Measurements from ENCODE around the gene MYMX. TPM values are rescaled to one million over a fixed set of nuclear protein-coding genes. Genes with fewer than 3 reads are reported as not detected.
A peak's percentile ranks its signal among the peaks of the same experiment; 100 is the strongest.

The MYMX gene
- total RNA-seq, 2 donors from 2014 or later = not detected

- peak overlapping the region; percentile 61 to 62 for H3K9ac ChIP-seq (ENCODE audit: low read depth in 2 of 2, low read length in 2 of 2)
- TF ChIP-seq, protein P1, sequence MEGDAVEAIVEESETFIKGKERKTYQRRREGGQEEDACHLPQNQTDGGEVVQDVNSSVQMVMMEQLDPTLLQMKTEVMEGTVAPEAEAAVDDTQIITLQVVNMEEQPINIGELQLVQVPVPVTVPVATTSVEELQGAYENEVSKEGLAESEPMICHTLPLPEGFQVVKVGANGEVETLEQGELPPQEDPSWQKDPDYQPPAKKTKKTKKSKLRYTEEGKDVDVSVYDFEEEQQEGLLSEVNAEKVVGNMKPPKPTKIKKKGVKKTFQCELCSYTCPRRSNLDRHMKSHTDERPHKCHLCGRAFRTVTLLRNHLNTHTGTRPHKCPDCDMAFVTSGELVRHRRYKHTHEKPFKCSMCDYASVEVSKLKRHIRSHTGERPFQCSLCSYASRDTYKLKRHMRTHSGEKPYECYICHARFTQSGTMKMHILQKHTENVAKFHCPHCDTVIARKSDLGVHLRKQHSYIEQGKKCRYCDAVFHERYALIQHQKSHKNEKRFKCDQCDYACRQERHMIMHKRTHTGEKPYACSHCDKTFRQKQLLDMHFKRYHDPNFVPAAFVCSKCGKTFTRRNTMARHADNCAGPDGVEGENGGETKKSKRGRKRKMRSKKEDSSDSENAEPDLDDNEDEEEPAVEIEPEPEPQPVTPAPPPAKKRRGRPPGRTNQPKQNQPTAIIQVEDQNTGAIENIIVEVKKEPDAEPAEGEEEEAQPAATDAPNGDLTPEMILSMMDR (IDR thresholded peaks at IDR 0.05) = no peak
- DNase-seq = no peak
- intact Hi-C loops (cut with DNase I) = no loop called here
- H3K27ac ChIP-seq = no peak overlapping the region
- H3K36me3 ChIP-seq = no peaks in the 10 kb centered on the region
- peak overlapping the region; percentile 67 for H3K4me3 ChIP-seq
- peaks cover 7% of the 10 kb centered on the region for H3K4me1 ChIP-seq
- H3K27me3 ChIP-seq = no peaks in the 10 kb centered on the region
- H3K9me3 ChIP-seq = no peaks in the 10 kb centered on the region
Observed at GRCh38 chr6:44224029-44224964, 7.6 kb downstream of the MYMX start.

DNA sequence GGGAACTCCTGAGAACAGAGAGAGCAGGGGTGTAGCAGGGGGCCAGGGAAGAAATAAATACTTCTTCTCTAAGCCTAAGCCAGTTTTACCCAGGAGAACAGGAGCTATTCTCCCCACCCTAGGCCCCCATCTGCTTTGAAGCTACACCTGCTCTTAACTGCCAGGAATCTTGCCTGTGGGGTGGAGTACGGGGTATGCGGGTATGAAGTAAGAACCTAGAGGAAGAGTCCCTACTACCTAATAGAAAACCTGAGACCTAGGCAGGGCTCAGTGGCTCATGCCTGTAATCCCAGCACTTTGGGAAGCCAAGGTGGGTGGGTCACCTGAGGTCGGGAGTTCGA is 8.2 kb downstream of the MYMX start:
- Histone ChIP-seq H3K4me3 (no peak overlapping the region), H3K27ac (no peak overlapping the region), H3K9ac (ENCODE audit: low read depth in 2 of 2, low read length in 2 of 2) (peak overlapping the region in 1 of 2 donors; percentile 62), H3K36me3 (no peaks in the 10 kb centered on the region), H3K4me1 (peaks cover 7% of the 10 kb centered on the region), H3K9me3 (no peaks in the 10 kb centered on the region), H3K27me3 (no peaks in the 10 kb centered on the region)
- no peak for DNase-seq
- intact Hi-C loops (cut with DNase I) = no loop called here
- TF ChIP-seq, protein P1 (IDR thresholded peaks at IDR 0.05) = no peak

- intact Hi-C loops (cut with DNase I) = no loop called here
- no peaks in the 10 kb centered on the region for H3K9me3 ChIP-seq
- DNase-seq = no peak
- TF ChIP-seq, protein P1 (IDR thresholded peaks at IDR 0.05) = no peak
- H3K4me1 ChIP-seq = peaks cover 7% of the 10 kb centered on the region
- peak overlapping the region; percentile 19 to 29 for H3K9ac ChIP-seq (ENCODE audit: low read depth in 2 of 2, low read length in 2 of 2)
- no peaks in the 10 kb centered on the region for H3K36me3 ChIP-seq
- no peak overlapping the region for H3K27ac ChIP-seq
- H3K27me3 ChIP-seq = no peaks in the 10 kb centered on the region
- H3K4me3 ChIP-seq = no peak overlapping the region
Observed at GRCh38 chr6:44225579-44226325, 9.0 kb downstream of the MYMX start.

- no peaks in the 10 kb centered on the region for H3K36me3 ChIP-seq
- H3K9ac ChIP-seq (ENCODE audit: low read depth in 2 of 2, low read length in 2 of 2) = no peak overlapping the region
- DNase-seq = no peak
- TF ChIP-seq, protein P1 (IDR thresholded peaks at IDR 0.05) = no peak
- intact Hi-C loops (cut with DNase I) = no loop called here
- H3K9me3 ChIP-seq = no peaks in the 10 kb centered on the region
- H3K27me3 ChIP-seq = no peaks in the 10 kb centered on the region
- H3K4me1 ChIP-seq = peaks cover 7% of the 10 kb centered on the region
- no peak overlapping the region for H3K27ac ChIP-seq
- no peak overlapping the region for H3K4me3 ChIP-seq
Observed at GRCh38 chr6:44226368-44227147, 9.8 kb downstream of the MYMX start.

DNA sequence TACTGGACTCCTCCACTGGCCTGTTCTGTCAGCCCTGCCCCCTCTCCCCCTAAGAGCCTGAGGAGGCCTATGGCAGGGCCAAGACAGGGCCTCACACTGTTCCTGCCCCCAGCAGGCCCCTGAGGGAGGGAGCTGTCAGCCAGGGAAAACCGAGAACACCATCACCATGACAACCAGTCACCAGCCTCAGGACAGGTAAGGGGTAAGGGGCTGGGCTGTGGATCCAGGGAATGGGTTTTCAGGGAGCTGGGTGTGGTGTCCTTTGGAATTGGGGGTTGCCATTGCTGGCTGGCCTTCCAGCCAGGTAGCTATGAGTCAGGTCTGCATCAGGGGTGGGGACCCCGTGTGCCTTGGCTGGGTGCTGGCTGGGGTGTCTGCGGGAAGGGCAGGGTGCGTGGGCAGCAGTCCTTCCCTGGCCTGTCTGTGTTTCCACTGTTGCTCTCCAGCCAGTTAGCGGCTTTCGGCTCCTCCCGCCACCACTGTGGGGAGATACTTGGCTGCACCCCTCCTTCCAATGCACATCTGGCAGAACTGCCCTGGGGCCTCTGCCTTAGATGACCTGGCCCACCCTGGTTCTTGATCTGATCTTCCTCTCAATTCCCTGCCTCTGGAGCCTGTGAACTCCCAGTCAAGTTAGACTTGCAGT is 10.5 kb downstream of the MYMX start:
- intact Hi-C loops (cut with DNase I) = no loop called here
- Histone ChIP-seq H3K4me3 (no peak overlapping the region), H3K9me3 (no peaks in the 10 kb centered on the region), H3K36me3 (no peaks in the 10 kb centered on the region), H3K9ac (ENCODE audit: low read depth in 2 of 2, low read length in 2 of 2) (no peak overlapping the region), H3K27me3 (no peaks in the 10 kb centered on the region), H3K4me1 (peaks cover 3% of the 10 kb centered on the region), H3K27ac (no peak overlapping the region)
- DNase-seq = no peak
- TF ChIP-seq, protein P1 (IDR thresholded peaks at IDR 0.05) = no peak

Measured in colonic mucosa (tissue), 4 donors.